K562 (cell line): ENCODE data around the gene SORT1. TPM values are rescaled to one million over a fixed set of nuclear protein-coding genes. Genes with fewer than 3 reads are reported as not detected.

Source experiments
- ARID2 ChIP-seq: fragments of 450-650 bp; IDR thresholded peaks from 2 replicates; pipeline ENCODE4 v1.6.1; 2017; ENCODE audit warnings: antibody characterized with exemption, mild to moderate bottlenecking
- BRD9 ChIP-seq: fragments of 450-650 bp; IDR thresholded peaks from 2 replicates; pipeline ENCODE4 v1.6.1; 2018; ENCODE audit warnings: low read depth; ENCODE audit not compliant: partially characterized antibody
- CCAR2 ChIP-seq: fragments of 200-400 bp; formaldehyde crosslinking; IDR thresholded peaks from 2 replicates; pipeline ENCODE4 v1.6.1; 2017; ENCODE audit warnings: mild to moderate bottlenecking, low read depth, low read length
- COPS2 ChIP-seq: fragments of 450-650 bp; conservative IDR thresholded peaks from 2 replicates; pipeline ENCODE4 v1.6.1; 2016; ENCODE audit warnings: mild to moderate bottlenecking, moderate library complexity
- KHSRP ChIP-seq: fragments of 450-650 bp; IDR thresholded peaks from 2 replicates; pipeline ENCODE4 v1.6.1; 2017
- POLR2AphosphoS2 ChIP-seq: IDR thresholded peaks from 2 replicates; pipeline ENCODE4 v1.6.1; 2012; ENCODE audit warnings: low read length, improper control_type of control experiment
- POLR3G ChIP-seq: IDR thresholded peaks from 2 replicates; pipeline ENCODE4 v1.6.1; 2011; ENCODE audit not compliant: insufficient read length, insufficient replicate concordance; ENCODE audit errors: extremely low read depth
- ZNF408 ChIP-seq: fragments of 250-450 bp; sonication (Bioruptor Pico); IDR thresholded peaks from 2 replicates; pipeline ENCODE4 v1.4.0; 2020; ENCODE audit warnings: low read depth, mild to moderate bottlenecking, moderate library complexity
- ZNF717 ChIP-seq: fragments of 250-450 bp; sonication (Bioruptor Pico); IDR thresholded peaks from 2 replicates; pipeline ENCODE4 v1.5.0; 2021
- polyA plus RNA-seq, 8 experiments: library from polyadenylated mRNA; depleted of rRNA in 4 of 8; stranded (reverse) in 5 of 8; unstranded in 3 of 8; fragments of >200 nt; fragmentation: Nextera tagmentation in 2 of 8; fragmentation: Illumina TruSeq in 1 of 8; extraction: Ambion mirVana in 2 of 8; extraction: Trizol in 1 of 8; gene quantifications; 2 replicates each; pipeline versions ENCODE4 v1.2.1 to v1.2.3, GENCODE V29; 2011 to 2014; ENCODE audit warnings: inconsistent platforms in 1 of 8, missing spikeins in 1 of 8
- total RNA-seq, 7 experiments: library from RNA; depleted of rRNA in 6 of 7; stranded (reverse); fragments of >200 nt in 6 of 7; fragmentation: Illumina TruSeq in 2 of 7; extraction: Trizol in 2 of 7; gene quantifications; 2 replicates each; pipeline versions ENCODE4 v1.2.1 to v1.2.3, GENCODE V29; 2011 to 2021; ENCODE audit warnings: low replicate concordance in 1 of 7
- TF ChIP-seq, protein P1 (sequence below), 3 experiments: IDR thresholded peaks in 2 of 3; conservative IDR thresholded peaks in 1 of 3; 2 replicates each; pipeline ENCODE4 v1.5.1; 2011 to 2012; ENCODE audit warnings: low read length in 3 of 3, mild to moderate bottlenecking in 3 of 3, control low read depth in 2 of 3, improper control_type of control experiment in 1 of 3, inconsistent platforms in 1 of 3, low read depth in 1 of 3, mixed read lengths in 1 of 3, moderate library complexity in 1 of 3; ENCODE audit not compliant: insufficient read depth in 2 of 3
- TF ChIP-seq, protein P2 (sequence below), 2 experiments: fragments of 450-650 bp; IDR thresholded peaks; 2 replicates each; pipeline ENCODE4 v1.6.1; 2016; ENCODE audit warnings: mild to moderate bottlenecking in 2 of 2, borderline replicate concordance in 1 of 2, low read depth in 1 of 2, moderate library complexity in 1 of 2
- TF ChIP-seq, protein P3 (sequence below), 2 experiments: IDR thresholded peaks; 2 replicates each; pipeline ENCODE4 v1.6.1; 2012; ENCODE audit warnings: improper control_type of control experiment in 2 of 2, low read depth in 2 of 2, low read length in 2 of 2, borderline replicate concordance in 1 of 2
- TF ChIP-seq, protein P4 (sequence below): fragments of 450-650 bp; IDR thresholded peaks from 2 replicates; pipeline ENCODE4 v1.7.1; 2018; ENCODE audit warnings: mild to moderate bottlenecking, low read depth; ENCODE audit not compliant: partially characterized antibody

SORT1 gene
- total and polyA plus RNA-seq, 9 of the 15 experiments (the other 6 are each of a cell fraction or from before 2014, with no cell fraction given), result 27.4 to 112 (median 65.0) TPM

DNA sequence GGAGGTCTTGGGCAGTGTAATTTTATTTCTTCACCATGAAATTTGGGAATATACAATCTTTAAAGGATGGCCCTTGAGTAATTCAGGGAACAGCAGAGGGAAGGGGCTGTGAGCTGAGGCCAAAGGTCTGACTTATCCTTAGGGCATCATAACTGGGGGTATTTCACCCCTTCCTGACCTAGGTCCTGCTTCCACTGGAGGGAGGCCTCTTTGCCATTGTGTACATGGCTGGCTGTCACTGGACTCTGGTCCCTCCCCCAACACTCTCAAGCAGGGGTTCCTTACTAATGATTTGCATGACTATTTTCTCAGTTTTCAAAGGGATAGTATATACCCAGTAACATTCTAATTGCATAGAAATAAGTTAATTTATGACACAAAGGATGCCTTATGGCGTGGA is 107.6 kb downstream of the SORT1 start (continued):
- TF ChIP-seq, protein P1, sequence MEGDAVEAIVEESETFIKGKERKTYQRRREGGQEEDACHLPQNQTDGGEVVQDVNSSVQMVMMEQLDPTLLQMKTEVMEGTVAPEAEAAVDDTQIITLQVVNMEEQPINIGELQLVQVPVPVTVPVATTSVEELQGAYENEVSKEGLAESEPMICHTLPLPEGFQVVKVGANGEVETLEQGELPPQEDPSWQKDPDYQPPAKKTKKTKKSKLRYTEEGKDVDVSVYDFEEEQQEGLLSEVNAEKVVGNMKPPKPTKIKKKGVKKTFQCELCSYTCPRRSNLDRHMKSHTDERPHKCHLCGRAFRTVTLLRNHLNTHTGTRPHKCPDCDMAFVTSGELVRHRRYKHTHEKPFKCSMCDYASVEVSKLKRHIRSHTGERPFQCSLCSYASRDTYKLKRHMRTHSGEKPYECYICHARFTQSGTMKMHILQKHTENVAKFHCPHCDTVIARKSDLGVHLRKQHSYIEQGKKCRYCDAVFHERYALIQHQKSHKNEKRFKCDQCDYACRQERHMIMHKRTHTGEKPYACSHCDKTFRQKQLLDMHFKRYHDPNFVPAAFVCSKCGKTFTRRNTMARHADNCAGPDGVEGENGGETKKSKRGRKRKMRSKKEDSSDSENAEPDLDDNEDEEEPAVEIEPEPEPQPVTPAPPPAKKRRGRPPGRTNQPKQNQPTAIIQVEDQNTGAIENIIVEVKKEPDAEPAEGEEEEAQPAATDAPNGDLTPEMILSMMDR (IDR thresholded peaks at IDR 0.05 in 2 of 3, conservative IDR thresholded peaks at IDR 0.05 in 1 of 3; ENCODE audit: insufficient read depth in 2 of 3, low read depth in 1 of 3, low read length in 3 of 3), result no peak
- TF ChIP-seq POLR3G (no peak), ARID2 (no peak), ZNF408 (CRISPR knock-in tag) (no peak), ZNF717 (CRISPR knock-in tag) (no peak), KHSRP (no peak), CCAR2 (no peak), BRD9 (no peak), COPS2 (no peak), POLR2AphosphoS2 (no peak)
- TF ChIP-seq, protein P2, sequence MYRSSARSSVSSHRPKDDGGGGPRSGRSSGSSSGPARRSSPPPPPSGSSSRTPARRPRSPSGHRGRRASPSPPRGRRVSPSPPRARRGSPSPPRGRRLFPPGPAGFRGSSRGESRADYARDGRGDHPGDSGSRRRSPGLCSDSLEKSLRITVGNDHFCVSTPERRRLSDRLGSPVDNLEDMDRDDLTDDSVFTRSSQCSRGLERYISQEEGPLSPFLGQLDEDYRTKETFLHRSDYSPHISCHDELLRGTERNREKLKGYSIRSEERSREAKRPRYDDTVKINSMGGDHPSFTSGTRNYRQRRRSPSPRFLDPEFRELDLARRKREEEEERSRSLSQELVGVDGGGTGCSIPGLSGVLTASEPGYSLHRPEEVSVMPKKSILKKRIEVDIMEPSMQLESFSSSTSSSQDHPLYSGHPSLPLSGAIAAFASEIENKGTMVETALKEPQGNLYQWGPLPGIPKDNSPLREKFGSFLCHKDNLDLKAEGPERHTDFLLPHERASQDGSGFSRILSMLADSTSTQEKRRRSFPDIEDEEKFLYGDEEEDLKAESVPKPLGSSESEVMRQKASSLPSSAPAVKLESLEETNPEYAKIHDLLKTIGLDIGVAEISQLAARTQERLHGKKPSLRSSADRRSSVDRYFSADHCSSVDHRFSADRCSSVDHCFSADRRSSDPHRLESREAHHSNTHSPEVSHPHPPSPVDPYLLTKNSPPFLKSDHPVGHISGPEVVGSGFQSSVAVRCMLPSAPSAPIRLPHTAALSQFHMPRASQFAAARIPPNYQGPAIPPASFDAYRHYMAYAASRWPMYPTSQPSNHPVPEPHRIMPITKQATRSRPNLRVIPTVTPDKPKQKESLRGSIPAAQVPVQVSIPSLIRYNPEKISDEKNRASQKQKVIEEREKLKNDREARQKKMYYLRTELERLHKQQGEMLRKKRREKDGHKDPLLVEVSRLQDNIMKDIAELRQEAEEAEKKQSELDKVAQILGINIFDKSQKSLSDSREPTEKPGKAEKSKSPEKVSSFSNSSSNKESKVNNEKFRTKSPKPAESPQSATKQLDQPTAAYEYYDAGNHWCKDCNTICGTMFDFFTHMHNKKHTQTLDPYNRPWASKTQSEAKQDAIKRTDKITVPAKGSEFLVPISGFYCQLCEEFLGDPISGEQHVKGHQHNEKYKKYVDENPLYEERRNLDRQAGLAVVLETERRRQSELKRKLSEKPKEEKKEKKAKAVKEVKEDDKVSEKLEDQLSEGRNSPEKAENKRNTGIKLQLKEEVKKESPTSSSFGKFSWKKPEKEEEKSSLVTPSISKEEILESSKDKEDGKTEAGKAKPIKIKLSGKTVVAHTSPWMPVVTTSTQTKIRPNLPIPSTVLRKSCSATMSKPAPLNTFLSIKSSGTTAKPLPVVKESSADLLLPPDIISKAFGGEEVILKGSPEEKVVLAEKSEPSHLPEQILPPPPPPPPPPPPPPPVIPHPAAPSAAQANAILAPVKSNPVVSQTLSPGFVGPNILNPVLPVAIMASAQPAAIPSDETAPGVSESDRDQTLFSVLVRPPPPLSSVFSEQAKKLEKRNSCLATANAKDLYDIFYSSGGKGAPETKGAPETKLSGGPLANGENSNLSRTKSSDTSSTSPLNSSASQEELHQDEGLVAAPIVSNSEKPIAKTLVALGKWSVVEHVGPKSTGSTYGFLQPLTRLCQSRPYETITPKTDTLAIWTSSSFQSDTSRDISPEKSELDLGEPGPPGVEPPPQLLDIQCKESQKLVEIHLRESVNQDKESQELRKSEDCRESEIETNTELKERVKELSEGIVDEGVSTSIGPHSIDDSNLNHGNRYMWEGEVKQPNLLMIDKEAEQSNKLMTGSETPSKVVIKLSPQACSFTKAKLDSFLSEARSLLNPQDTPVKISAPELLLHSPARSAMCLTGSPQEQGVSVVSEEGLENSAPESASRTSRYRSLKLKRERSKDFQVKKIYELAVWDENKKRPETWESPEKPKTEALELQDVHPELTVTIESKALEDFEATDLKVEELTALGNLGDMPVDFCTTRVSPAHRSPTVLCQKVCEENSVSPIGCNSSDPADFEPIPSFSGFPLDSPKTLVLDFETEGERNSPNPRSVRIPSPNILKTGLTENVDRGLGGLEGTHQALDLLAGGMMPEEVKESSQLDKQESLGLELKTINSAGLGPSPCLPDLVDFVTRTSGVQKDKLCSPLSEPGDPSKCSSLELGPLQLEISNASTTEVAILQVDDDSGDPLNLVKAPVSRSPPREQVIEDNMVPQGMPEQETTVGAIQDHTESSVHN (IDR thresholded peaks at IDR 0.05; ENCODE audit: borderline replicate concordance in 1 of 2, low read depth in 1 of 2), result no peak
- TF ChIP-seq, protein P3, sequence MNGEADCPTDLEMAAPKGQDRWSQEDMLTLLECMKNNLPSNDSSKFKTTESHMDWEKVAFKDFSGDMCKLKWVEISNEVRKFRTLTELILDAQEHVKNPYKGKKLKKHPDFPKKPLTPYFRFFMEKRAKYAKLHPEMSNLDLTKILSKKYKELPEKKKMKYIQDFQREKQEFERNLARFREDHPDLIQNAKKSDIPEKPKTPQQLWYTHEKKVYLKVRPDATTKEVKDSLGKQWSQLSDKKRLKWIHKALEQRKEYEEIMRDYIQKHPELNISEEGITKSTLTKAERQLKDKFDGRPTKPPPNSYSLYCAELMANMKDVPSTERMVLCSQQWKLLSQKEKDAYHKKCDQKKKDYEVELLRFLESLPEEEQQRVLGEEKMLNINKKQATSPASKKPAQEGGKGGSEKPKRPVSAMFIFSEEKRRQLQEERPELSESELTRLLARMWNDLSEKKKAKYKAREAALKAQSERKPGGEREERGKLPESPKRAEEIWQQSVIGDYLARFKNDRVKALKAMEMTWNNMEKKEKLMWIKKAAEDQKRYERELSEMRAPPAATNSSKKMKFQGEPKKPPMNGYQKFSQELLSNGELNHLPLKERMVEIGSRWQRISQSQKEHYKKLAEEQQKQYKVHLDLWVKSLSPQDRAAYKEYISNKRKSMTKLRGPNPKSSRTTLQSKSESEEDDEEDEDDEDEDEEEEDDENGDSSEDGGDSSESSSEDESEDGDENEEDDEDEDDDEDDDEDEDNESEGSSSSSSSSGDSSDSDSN (IDR thresholded peaks at IDR 0.05; ENCODE audit: borderline replicate concordance in 1 of 2, low read depth in 2 of 2, low read length in 2 of 2), result no peak
- TF ChIP-seq, protein P4, sequence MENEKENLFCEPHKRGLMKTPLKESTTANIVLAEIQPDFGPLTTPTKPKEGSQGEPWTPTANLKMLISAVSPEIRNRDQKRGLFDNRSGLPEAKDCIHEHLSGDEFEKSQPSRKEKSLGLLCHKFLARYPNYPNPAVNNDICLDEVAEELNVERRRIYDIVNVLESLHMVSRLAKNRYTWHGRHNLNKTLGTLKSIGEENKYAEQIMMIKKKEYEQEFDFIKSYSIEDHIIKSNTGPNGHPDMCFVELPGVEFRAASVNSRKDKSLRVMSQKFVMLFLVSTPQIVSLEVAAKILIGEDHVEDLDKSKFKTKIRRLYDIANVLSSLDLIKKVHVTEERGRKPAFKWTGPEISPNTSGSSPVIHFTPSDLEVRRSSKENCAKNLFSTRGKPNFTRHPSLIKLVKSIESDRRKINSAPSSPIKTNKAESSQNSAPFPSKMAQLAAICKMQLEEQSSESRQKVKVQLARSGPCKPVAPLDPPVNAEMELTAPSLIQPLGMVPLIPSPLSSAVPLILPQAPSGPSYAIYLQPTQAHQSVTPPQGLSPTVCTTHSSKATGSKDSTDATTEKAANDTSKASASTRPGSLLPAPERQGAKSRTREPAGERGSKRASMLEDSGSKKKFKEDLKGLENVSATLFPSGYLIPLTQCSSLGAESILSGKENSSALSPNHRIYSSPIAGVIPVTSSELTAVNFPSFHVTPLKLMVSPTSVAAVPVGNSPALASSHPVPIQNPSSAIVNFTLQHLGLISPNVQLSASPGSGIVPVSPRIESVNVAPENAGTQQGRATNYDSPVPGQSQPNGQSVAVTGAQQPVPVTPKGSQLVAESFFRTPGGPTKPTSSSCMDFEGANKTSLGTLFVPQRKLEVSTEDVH, result no peak
